Measurements from ENCODE around the gene NDUFV1.
"Not testable (repeated sequence)": the region's sequence is repeated elsewhere in the genome, so short reads cannot be mapped to it uniquely, and the experiment has no call there.

NDUFV1 gene

DNA sequence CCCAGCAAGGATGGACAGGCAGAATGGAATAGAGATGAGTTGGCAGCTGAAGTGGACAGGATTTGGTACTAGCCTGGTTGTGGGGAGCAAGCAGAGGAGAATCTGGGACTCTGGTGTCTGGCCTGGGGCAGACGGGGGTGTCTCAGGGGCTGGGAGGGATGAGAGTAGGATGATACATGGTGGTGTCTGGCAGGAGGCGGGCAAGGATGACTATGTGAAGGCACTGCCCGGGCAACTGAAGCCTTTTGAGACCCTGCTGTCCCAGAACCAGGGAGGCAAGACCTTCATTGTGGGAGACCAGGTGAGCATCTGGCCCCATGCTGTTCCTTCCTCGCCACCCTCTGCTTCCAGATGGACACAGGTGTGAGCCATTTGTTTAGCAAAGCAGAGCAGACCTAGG lies 20.8 kb upstream of the NDUFV1 start:
- DNase-seq (ENCODE audit: low read depth in 4 of 4, low spot score in 1 of 4), result no peak

DNA sequence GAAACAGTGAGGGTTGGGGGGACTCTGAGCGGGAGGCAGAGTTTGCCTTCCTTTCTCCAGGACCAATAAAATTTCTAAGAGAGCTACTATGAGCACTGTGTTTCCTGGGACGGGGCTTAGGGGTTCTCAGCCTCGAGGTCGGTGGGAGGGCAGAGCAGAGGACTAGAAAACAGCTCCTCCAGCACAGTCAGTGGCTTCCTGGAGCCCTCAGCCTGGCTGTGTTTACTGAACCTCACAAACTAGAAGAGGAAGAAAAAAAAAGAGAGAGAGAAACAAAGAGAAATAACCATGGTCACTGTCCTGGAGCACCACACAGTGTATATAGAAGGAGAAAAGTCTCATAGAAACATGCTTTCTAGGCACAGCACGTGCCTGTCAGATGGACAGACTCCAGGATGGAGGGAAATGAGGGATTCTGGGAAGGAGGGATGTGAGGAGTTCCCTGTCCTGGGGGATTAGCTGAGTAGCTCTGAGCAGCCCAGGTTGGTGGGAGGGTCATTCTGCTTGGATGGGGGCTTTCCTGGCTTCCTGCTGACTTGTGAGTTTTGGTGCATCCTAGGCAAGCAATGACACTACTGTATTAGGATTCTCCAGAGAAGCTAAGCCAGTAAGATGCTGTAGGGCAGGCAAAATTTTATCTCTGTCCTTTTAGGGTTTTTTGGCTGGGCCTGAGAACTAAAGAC lies 20.0 kb upstream of the NDUFV1 start:
- no peak for DNase-seq (ENCODE audit: low read depth in 4 of 4, low spot score in 1 of 4)

DNA sequence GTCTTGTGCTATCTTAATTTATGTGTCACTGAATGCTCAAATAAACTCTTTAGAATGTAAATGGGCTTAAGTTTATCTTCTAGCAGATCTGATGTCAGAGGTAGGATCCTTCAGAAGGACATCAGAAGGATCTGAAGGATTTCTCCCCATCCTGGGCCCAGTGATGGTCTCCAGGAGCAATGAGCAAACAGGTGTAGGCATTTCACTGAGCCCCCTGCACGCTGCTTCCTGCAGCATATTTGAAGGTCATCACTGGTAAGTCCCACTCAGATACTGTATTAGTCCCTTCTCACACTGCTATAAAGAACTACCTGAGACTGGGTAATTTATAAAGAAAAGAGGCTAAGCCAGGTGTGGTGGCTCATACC lies 18.6 kb upstream of the NDUFV1 start:
- no peak for DNase-seq (ENCODE audit: low read depth in 4 of 4, low spot score in 1 of 4)

DNA sequence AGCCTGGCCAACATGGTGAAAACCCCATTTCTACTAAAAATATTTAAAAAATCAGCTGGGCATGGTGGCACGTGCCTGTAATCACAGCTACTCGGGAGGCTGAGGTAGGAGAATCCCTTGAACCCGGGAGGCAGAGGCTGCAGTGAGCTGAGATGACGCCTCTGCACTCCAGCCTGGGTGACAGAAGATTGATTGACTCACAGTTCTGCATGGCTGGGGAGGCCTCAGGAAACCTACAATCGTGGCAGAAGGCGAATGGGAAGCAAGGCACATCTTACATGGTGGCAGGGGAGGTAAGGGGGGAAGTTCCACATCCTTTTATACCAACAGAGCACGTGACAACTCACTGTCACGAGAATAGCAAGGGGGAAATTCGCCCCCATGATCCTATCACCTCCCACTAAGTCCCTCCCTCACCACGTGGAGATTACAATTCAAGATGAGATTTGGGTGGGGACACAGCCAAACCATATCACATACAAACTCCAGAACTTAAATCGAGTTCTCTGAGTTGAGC lies 17.8 kb upstream of the NDUFV1 start:
- not testable (repeated sequence) for DNase-seq (ENCODE audit: low read depth in 4 of 4, low spot score in 1 of 4)

DNA sequence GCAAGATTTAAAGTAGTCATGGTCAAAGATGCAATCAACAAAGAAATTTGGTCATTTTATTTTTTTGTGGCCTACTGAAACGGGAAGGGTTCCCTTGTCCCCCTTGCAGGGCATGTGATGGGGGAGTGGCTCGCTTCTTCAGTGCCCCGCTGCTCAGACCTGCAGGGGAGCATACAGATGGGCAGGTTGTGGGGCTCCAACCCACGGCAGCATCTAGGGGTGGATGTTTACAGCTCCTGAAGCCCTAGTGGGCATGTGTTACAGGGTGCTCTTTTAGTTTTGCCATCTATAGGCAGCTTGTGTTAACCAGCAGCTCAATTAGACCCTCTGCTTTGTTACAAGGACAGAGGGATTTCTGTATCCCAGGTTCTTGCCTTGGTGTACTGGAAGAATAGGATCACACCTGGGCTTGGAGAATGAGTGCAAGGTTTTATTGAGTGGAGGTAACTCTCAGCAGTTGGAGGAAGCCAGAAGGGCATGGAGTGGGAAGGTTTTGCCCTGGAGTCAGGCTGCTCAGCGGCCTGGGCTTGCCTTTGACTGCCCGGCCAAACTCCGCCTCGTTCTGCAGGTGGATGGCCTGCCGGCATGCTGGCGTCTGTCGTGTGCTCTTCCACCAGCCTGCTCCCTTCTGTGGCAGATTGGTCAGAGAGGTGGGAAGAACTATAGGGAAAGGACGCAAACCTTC lies 13.7 kb upstream of the NDUFV1 start:
- DNase-seq (ENCODE audit: low read depth in 4 of 4, low spot score in 1 of 4), result no peak

DNA sequence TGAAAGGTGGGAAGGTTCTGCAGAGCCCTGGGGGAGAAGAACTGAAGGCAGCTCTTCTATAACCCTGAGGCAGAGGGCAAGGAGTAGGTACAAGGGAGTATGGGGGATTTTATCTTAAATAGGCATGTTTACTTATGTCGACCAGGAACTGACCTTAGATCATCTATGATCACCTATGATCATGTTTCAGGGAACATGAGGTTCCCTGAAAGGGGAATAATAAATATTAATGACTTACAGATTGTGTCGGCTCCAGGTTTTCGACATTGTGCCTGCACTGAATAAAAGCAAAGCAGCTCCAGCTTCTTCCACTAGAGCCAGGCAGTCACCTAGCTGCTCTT lies 13.2 kb upstream of the NDUFV1 start:
- DNase-seq (ENCODE audit: low read depth in 4 of 4, low spot score in 1 of 4), result no peak

DNA sequence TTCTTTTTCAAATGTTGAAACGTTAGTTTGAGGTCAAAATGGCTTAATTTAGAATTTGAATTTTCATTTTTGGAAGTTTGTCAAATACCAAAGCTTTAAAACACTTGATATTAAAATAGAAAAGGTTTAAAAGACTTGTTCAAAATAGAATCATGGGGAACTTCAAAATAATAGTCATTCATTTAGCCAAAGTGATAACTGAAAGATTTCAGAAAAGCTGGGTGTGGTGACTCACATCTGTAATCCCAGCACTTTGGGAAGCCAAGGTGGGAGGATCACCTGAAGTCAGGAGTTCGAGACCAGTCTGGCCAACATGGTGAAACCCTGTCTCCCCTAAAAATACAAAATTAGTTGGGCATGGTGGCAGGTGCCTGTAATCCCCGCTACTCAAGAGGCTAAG lies 12.3 kb upstream of the NDUFV1 start:
- DNase-seq (ENCODE audit: low read depth in 4 of 4, low spot score in 1 of 4), result no peak

DNA sequence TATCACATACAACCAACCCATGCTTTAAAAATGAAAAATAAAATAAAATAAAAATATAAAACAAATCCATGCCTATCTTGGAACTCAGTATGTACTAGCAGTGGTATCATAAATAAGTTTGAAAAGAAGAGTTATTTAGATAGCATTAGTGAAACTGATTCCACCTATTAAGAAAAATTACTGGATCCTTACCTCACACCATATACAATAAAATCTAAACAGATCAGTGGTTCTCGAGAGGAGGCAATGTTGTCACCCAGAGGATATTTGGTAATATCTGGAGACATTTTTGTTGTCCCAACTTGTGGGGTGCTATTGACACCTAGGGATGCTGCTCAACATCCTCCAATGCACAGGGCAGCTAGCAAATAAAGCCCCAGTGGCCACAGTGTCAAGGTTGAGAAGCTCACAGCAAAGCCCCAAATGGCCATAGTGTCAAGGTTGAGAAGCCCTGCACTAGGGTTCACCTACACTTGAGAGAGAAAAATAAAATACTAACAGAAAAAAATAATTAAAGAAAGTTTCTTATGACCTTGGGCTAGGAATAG lies 9.9 kb upstream of the NDUFV1 start:
- no peak for DNase-seq (ENCODE audit: low read depth in 4 of 4, low spot score in 1 of 4)

DNA sequence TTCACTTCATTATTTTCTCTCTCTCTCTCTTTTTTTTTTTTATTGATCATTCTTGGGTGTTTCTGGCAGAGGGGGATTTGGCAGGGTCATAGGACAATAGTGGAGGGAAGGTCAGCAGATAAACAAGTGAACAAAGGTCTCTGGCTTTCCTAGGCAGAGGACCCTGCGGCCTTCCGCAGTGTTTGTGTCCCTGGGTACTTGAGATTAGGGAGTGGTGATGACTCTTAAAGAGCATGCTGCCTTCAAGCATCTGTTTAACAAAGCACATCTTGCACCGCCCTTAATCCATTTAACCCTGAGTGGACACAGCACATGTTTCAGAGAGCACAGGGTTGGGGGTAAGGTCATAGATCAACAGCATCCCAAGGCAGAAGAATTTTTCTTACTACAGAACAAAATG lies 9.3 kb upstream of the NDUFV1 start:
- not testable (repeated sequence) for DNase-seq (ENCODE audit: low read depth in 4 of 4, low spot score in 1 of 4)

DNA sequence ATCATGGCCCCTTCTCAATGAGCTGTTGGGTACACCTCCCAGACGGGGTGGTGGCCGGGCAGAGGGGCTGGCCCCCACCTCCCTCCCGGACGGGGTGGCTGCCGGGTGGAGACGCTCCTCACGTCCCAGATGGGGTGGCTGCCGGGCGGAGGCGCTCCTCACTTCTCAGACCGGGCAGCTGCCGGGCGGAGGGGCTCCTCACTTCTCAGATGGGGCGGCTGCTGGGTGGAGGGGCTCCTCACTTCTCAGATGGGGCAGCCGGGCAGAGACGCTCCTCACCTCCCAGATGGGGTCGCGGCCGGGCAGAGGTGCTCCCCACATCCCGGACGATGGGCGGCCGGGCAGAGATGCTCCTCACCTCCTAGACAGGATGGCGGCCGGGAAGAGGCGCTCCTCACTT lies 8.8 kb upstream of the NDUFV1 start:
- not testable (repeated sequence) for DNase-seq (ENCODE audit: low read depth in 4 of 4, low spot score in 1 of 4)

DNA sequence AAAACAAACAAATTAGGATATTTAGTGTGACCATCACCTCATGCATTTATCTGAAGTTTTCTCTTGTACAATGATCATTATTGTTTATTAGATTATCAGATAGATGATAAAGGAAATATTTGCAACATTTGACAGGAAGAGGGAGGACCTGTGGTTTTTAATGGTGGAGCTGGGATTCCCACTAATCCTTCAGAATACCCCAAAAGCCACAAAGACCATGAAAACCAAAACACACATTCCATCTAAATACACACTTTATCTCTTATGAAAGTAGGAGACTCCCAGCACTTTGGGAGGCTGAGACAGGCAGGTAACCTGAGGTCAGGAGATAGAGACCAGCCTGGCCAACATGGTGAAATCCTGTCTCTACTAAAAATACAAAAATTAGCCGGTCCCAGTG lies 7.6 kb upstream of the NDUFV1 start:
- DNase-seq (ENCODE audit: low read depth in 4 of 4, low spot score in 1 of 4), result no peak

DNA sequence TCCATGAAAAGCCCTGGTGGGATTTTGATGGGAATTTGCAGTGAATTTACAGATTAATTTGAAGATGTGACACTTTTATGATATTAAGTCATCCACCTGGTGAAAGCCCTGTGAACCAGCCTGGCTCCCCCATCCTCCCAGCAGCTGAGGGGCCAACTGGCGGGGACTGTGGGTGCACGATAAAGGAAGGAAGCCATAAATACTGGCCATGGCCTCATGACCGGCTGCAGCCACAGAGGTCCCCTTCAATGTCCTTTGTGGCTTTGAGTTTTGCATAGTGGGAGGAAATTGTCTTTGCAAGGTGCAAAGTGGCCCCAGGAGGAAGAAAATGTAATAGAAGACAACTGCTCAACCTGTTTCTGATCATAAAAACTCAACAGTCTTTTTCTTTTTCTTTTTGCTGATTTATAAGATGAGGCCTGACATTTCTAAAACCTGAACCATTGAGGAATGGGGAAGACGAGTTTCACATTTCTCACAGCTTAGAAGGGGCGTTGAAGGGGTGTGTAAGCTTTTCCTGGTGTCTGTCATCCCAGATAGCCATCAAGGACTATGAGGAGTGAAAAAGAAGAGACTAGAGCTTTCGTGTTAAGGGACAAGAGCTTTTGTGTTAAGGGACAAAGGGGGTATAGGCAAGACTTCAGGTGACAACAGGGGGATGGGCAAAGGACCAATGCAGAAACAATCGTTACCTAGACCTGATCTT lies 6.3 kb upstream of the NDUFV1 start:
- DNase-seq (ENCODE audit: low read depth in 4 of 4, low spot score in 1 of 4), result no peak

DNA sequence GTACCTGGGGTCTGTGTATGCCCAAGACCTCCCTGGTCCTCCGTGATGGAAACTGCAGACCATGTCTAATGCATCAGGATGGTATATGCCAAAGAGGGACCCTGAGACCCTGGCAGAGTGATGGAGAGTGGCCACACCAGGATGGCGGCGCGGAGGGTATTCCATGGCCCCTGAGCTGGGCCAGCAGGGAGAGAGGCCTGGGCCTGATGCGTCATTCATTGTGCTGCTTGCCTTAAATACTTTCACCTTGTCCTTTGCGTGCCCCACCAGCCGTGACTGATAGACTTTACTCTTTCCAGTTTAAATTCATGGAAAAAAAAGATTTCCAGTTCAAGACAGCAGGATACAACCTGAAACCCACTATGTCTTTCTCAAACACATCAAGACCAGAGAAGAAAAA lies 5.6 kb upstream of the NDUFV1 start:
- DNase-seq (ENCODE audit: low read depth in 4 of 4, low spot score in 1 of 4), result no peak

DNA sequence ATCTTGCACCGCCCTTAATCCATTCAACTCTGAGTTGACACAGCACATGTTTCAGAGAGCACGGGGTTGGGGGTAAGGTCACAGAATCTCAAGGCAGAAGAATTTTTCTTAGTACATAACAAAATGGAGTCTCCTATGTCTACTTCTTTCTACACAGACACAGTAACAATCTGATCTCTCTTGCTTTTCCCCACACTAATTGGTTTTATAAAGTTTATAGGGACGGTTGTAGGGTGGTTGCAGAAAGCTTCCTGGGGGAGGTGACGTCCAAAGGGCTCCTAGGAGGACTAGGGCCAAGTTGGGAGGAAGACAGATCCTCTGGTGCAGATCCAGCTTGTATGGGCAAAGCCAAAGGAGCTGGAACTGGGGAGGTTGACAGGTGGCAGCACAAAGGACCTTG lies 2.6 kb upstream of the NDUFV1 start:
- DNase-seq (ENCODE audit: low read depth in 4 of 4, low spot score in 1 of 4), result not testable (repeated sequence)

DNA sequence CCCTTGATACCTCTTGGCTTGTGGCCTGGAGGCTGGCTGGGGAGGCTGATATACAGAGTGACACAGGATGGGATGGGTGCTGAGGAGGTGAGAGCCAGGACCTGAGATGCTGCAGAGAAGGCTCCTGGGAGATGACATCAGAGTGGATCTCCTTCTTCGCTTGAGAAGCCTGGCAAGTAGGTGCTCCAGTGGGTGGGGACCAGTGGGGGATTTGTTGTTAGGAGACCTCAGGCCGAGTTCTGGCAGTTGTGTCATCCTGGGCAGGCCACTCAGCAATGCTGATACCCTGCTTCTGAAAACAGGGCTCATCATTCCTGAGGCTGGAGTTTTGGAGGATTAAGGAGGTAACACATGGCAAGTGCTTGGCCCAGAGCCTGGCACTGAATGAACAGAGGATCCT lies 1.9 kb upstream of the NDUFV1 start:
- no peak for DNase-seq (ENCODE audit: low read depth in 4 of 4, low spot score in 1 of 4)

DNA sequence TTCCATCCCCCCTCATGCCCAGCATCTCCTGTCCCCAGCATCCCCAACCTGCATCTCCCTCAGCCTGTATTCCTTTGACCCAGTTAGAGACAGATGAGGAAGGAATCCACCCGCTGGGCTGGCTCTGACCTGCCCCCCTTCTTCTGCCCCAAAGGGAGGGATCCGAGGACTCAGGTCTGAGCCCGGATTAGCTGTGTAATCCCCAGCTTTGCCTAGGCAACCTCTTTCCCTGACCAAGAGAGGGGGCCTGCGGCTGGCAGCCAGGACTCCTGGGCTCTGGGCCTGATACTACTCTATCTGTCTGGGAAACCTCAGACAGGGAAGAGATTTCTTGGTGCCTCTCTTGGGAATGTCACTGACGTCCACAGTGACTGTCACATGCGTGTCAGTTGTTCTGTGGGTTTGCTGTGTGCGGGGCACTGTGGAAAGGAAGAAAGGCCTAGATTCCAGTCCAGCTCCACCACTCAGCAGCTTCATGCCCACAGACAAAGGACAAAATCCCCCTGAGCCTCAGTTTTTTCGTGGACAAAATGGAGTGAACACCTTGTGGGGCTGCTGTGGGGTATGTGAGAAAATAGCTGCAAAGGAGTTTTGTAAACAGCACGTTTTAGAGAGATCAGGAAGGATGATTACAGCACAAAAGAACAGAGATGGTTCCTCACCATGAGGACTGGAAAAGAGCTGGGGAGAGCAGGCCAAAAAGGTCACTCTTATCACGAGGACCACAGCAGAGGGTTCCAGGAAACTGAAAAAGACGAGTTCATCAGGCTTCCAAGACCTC lies 1.3 kb upstream of the NDUFV1 start:
- no peak for DNase-seq (ENCODE audit: low read depth in 4 of 4, low spot score in 1 of 4)

DNA sequence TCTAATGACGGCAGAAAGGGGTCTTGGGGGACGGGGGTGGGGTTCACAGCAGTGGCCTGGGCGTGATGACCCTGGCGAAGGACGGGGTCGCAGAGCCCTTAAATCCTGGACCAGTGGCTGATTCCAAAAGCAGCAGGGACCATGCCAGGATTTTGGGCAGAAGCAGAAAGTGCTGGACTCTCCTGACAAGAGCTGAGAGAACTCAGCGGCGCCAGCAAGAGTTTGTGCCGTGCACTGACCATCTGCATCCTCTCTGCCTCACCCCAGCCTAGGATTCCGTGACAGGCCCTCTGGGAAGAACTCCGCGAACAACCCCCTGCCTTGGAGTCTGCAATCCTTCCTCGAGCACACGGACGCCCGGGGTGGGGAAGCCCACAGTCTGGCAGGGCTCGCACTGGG lies 644 bp upstream of the NDUFV1 start:
- no peak for DNase-seq (ENCODE audit: low read depth in 4 of 4, low spot score in 1 of 4)

DNA sequence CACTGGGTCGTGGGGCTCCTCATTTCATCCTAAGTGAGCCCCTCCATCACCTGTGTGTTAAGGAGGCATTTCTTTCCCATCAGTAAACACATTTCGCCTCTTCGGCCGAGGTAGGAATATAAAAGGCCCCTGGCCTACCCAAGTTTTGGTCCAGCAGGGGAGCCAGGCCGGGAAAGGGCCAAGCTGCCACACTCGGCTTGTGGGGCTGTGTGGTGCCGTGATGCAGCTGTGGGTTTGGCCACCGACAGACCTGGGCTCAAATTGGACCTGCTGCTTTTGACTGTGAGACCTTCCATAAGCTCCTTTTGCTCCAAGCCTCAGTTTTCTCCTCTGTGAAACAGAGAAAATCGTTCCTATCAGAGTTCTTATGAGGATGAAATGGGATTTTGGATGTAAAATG lies 771 bp downstream of the NDUFV1 start:
- DNase-seq (ENCODE audit: low read depth in 4 of 4, low spot score in 1 of 4), result no peak

DNA sequence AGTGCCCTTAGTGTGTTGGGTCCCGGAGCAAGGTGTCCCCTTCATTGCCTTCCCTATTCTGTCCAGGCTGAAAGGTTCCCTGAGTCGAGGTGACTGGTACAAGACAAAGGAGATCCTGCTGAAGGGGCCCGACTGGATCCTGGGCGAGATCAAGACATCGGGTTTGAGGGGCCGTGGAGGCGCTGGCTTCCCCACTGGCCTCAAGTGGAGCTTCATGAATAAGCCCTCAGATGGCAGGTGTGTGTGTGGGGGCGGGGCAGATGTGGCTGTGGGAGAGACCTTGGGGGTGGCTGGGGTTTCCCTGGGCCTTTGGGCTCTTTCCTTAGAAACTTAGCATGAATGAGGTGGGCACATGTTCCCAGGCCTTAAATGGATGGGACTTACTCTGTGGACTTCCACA lies 1.8 kb downstream of the NDUFV1 start:
- DNase-seq (ENCODE audit: low read depth in 4 of 4, low spot score in 1 of 4), result no peak

DNA sequence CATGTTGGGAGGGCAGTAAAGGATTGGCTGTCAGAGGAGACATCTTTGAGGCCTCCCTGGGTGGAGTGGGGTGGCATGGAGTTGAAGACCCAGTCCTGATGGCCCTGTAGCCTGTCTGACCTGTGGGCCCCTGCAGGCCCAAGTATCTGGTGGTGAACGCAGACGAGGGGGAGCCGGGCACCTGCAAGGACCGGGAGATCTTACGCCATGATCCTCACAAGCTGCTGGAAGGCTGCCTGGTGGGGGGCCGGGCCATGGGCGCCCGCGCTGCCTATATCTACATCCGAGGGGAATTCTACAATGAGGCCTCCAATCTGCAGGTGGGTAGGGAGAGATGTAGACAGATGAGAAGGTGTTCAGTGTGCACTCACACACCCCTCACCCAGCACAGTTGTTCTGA lies 2.6 kb downstream of the NDUFV1 start:
- DNase-seq (ENCODE audit: low read depth in 4 of 4, low spot score in 1 of 4), result no peak

DNA sequence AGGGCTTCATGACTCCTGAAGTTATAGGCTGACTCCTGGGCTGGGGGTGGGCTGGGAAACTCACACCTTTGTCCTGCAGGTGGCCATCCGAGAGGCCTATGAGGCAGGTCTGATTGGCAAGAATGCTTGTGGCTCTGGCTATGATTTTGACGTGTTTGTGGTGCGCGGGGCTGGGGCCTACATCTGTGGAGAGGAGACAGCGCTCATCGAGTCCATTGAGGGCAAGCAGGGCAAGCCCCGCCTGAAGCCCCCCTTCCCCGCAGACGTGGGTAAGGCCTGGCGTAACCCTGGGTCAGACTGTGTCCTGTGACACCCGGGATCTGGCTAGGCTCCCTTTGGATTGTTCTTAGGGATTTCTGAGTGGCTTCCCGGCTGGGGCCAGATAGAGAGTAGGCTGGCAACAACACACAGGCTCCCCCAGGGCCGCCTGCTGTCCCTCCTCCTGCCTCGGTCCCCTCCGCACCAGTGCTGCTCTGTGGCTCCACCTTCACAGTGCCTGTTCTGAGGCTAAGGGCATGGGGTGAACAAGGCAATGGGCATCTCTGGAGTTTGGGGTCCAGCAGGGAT lies 3.6 kb downstream of the NDUFV1 start:
- no peak for DNase-seq (ENCODE audit: low read depth in 4 of 4, low spot score in 1 of 4)
